CD4-positive, CD25-positive, alpha-beta regulatory T cell (primary cell): ENCODE results near the gene TAF11. TPM values are rescaled to one million over a fixed set of nuclear protein-coding genes. Genes with fewer than 3 reads are reported as not detected.
"Not testable (repeated sequence)": the region's sequence is repeated elsewhere in the genome, so short reads cannot be mapped to it uniquely, and the experiment has no call there.

Experiments used
- ATAC-seq, 2 donors: fragments of 150-1000 bp; cut with Tn5 transposase; one replicate each; pipeline ENCODE4 v1.10.0; 2021; ENCODE audit warnings: low read depth in 2 of 2, moderate number of reproducible peaks in 2 of 2, moderate library complexity in 1 of 2
- DNase-seq, 3 donors: peaks; one replicate each; pipeline versions ENCODE4 v3.0.0 to v3.0.0-alpha.2; 2012 to 2022; ENCODE audit warnings: mixed read lengths in 1 of 3
- H3K27ac ChIP-seq: one replicate; pipeline ENCODE4 v1.7.0; 2013; ENCODE audit warnings: mild to moderate bottlenecking, low read length; ENCODE audit not compliant: insufficient read depth, poor library complexity, severe bottlenecking
- H3K27me3 ChIP-seq: one replicate; pipeline ENCODE4 v1.7.0; 2013; ENCODE audit warnings: low read length; ENCODE audit not compliant: control insufficient read depth, insufficient read depth
- H3K36me3 ChIP-seq: one replicate; pipeline ENCODE4 v1.7.0; 2013; ENCODE audit warnings: mild to moderate bottlenecking, low read length, moderate library complexity; ENCODE audit not compliant: control insufficient read depth, insufficient read depth
- H3K4me1 ChIP-seq: 2 replicates; pipeline ENCODE4 v1.7.0; 2013; ENCODE audit warnings: mild to moderate bottlenecking, low read length; ENCODE audit not compliant: insufficient read depth, control insufficient read depth, poor library complexity, severe bottlenecking
- H3K4me3 ChIP-seq: one replicate; pipeline ENCODE4 v1.7.0; 2013; ENCODE audit warnings: low read depth, mild to moderate bottlenecking, low read length, moderate library complexity
- H3K9me3 ChIP-seq, 2 experiments: 1 replicate in 1 of 2; 2 replicates in 1 of 2; pipeline ENCODE4 v1.7.0; 2013; ENCODE audit warnings: low read length in 2 of 2, mild to moderate bottlenecking in 1 of 2, moderate library complexity in 1 of 2; ENCODE audit not compliant: control insufficient read depth in 2 of 2
- H3K27ac Mint-ChIP-seq, 3 donors: one replicate each; pipeline ENCODE4 v1.8.0; 2020 to 2022; ENCODE audit warnings: mild to moderate bottlenecking in 3 of 3, mixed read lengths in 3 of 3, moderate library complexity in 2 of 3
- H3K27me3 Mint-ChIP-seq: one replicate; pipeline ENCODE4 v1.8.0; 2022; ENCODE audit warnings: mild to moderate bottlenecking, mixed read lengths
- H3K36me3 Mint-ChIP-seq: one replicate; pipeline ENCODE4 v1.8.0; 2020; ENCODE audit warnings: mixed read lengths
- H3K4me1 Mint-ChIP-seq, 4 donors: one replicate each; pipeline ENCODE4 v1.8.0; 2020 to 2022; ENCODE audit warnings: mixed read lengths in 4 of 4, mild to moderate bottlenecking in 1 of 4
- H3K4me3 Mint-ChIP-seq, 4 donors: one replicate each; pipeline ENCODE4 v1.8.0; 2020 to 2022; ENCODE audit warnings: mild to moderate bottlenecking in 4 of 4, mixed read lengths in 4 of 4, moderate library complexity in 3 of 4
- H3K9me3 Mint-ChIP-seq, 7 donors: one replicate each; pipeline ENCODE4 v1.8.0; 2020 to 2022; ENCODE audit warnings: mixed read lengths in 7 of 7, mild to moderate bottlenecking in 3 of 7, moderate library complexity in 2 of 7
- polyA plus RNA-seq, 4 donors: library from polyadenylated mRNA; unstranded; fragments of 300-500 nt; fragmentation: Illumina TruSeq; gene quantifications; one replicate each; pipeline ENCODE4 v1.2.3, GENCODE V29; 2021
- total RNA-seq: library from RNA; stranded (reverse); gene quantifications from one replicate; pipeline ENCODE4 v1.2.3, GENCODE V29; 2022

The TAF11 gene
- total and polyA plus RNA-seq, 5 donors from 2014 or later: 16.3 to 39.1 (median 24.3) TPM

GRCh38 chr6:34864007-34864406, 23.8 kb downstream of the TAF11 start:
- no peak overlapping the region for H3K4me3 ChIP-seq
- no peaks in the 10 kb centered on the region for H3K27me3 ChIP-seq
- Mint-ChIP-seq H3K9me3 (no peaks in the 10 kb centered on the region), H3K36me3 (peaks cover 30% of the 10 kb centered on the region), H3K4me3 (no peak overlapping the region), H3K27ac (peak overlapping the region in 1 of 3 donors; percentile 38), H3K27me3 (no peaks in the 10 kb centered on the region), H3K4me1 (peaks cover 0 to 2% (median 0%) of the 10 kb centered on the region in 4 donors)
- no peak for ATAC-seq
- no peak for DNase-seq
- H3K27ac ChIP-seq: no peak overlapping the region
- H3K9me3 ChIP-seq: no peaks in the 10 kb centered on the region
- H3K4me1 ChIP-seq: no peaks in the 10 kb centered on the region
- peaks cover 24% of the 10 kb centered on the region for H3K36me3 ChIP-seq

DNA sequence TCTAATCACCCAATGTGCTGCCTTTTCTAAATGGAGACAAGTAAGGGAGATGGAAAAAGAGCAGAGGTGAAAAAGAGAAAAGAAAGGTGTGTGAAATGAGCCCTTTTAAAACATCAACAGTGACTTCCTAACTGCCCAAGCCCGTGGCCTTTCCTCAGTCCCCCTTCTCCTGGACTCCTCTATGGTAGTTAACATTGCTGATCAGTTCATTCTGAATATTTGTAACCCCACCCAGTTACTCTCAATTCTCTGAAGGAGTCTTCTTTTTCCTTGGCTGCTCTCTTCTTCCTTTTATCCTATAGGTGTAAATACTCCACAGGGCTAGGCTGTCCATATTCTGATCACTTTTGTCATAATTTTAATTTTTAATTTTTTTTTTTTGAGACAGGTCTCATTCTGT, 27.1 kb downstream of the TAF11 start:
- no peaks in the 10 kb centered on the region for H3K4me1 ChIP-seq
- peak overlapping the region in 1 of 3 donors; percentile 49 for H3K27ac Mint-ChIP-seq
- no peak for ATAC-seq
- no peaks in the 10 kb centered on the region for H3K9me3 ChIP-seq
- H3K4me1 Mint-ChIP-seq: peaks cover 0 to 2% (median 0%) of the 10 kb centered on the region in 4 donors
- no peak overlapping the region for H3K27ac ChIP-seq
- no peaks in the 10 kb centered on the region for H3K27me3 ChIP-seq
- peaks cover 46% of the 10 kb centered on the region for H3K36me3 ChIP-seq
- no peak overlapping the region for H3K4me3 ChIP-seq
- DNase-seq: no peak
- no peaks in the 10 kb centered on the region for H3K9me3 Mint-ChIP-seq
- H3K27me3 Mint-ChIP-seq: no peaks in the 10 kb centered on the region
- peaks cover 56% of the 10 kb centered on the region for H3K36me3 Mint-ChIP-seq
- no peak overlapping the region for H3K4me3 Mint-ChIP-seq

GRCh38 chr6:34859951-34860350, 27.9 kb downstream of the TAF11 start:
- ATAC-seq (no peak), DNase-seq (no peak)
- no peaks in the 10 kb centered on the region for H3K27me3 Mint-ChIP-seq
- no peak overlapping the region for H3K4me3 Mint-ChIP-seq
- Histone ChIP-seq H3K36me3 (peaks cover 49% of the 10 kb centered on the region), H3K9me3 (no peaks in the 10 kb centered on the region), H3K27ac (no peak overlapping the region), H3K27me3 (no peaks in the 10 kb centered on the region), H3K4me3 (no peak overlapping the region), H3K4me1 (no peaks in the 10 kb centered on the region)
- peaks cover 62% of the 10 kb centered on the region for H3K36me3 Mint-ChIP-seq
- H3K27ac Mint-ChIP-seq: no peak overlapping the region
- no peaks in the 10 kb centered on the region for H3K9me3 Mint-ChIP-seq
- no peaks in the 10 kb centered on the region for H3K4me1 Mint-ChIP-seq

DNA sequence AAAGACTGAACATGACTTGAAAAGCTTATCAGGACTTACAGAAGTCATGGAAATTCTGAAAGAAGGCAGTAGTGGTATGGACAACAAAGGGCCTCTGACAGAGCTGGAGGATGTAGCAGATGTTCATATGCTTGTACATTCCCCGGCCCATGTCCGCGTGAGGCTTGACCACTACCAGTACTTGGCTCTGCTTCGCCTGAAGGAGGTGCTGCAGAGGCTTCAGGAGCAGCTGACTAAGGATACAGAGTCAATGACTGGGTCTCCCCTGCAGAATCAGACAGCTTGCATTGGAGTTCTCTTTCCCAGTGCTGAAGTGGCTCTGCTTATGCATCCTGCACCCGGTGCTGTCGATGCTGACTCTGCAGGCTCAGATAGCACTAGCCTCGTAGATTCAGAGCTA, 29.2 kb downstream of the TAF11 start:
- Histone ChIP-seq H3K36me3 (peaks cover 44% of the 10 kb centered on the region), H3K4me1 (no peaks in the 10 kb centered on the region), H3K9me3 (no peaks in the 10 kb centered on the region), H3K4me3 (no peak overlapping the region), H3K27ac (no peak overlapping the region), H3K27me3 (no peaks in the 10 kb centered on the region)
- DNase-seq: no peak
- no peak overlapping the region for H3K4me3 Mint-ChIP-seq
- no peaks in the 10 kb centered on the region for H3K9me3 Mint-ChIP-seq
- H3K4me1 Mint-ChIP-seq: no peaks in the 10 kb centered on the region
- no peak overlapping the region for H3K27ac Mint-ChIP-seq
- no peak for ATAC-seq
- H3K36me3 Mint-ChIP-seq: peaks cover 61% of the 10 kb centered on the region
- H3K27me3 Mint-ChIP-seq: no peaks in the 10 kb centered on the region

- H3K4me1 ChIP-seq: no peaks in the 10 kb centered on the region
- H3K36me3 Mint-ChIP-seq: peaks cover 59% of the 10 kb centered on the region
- peaks cover 37% of the 10 kb centered on the region for H3K36me3 ChIP-seq
- no peak overlapping the region for H3K27ac ChIP-seq
- DNase-seq: no peak
- no peaks in the 10 kb centered on the region for H3K9me3 ChIP-seq
- ATAC-seq: no peak
- no peak overlapping the region for H3K27ac Mint-ChIP-seq
- no peak overlapping the region for H3K4me3 ChIP-seq
- no peaks in the 10 kb centered on the region for H3K27me3 ChIP-seq
- H3K27me3 Mint-ChIP-seq: no peaks in the 10 kb centered on the region
- peaks cover 0 to 5% (median 0%) of the 10 kb centered on the region in 4 donors for H3K4me1 Mint-ChIP-seq
- no peaks in the 10 kb centered on the region for H3K9me3 Mint-ChIP-seq
- H3K4me3 Mint-ChIP-seq: no peak overlapping the region
Measured at GRCh38 chr6:34855463-34855862, 32.4 kb downstream of the TAF11 start.

DNA sequence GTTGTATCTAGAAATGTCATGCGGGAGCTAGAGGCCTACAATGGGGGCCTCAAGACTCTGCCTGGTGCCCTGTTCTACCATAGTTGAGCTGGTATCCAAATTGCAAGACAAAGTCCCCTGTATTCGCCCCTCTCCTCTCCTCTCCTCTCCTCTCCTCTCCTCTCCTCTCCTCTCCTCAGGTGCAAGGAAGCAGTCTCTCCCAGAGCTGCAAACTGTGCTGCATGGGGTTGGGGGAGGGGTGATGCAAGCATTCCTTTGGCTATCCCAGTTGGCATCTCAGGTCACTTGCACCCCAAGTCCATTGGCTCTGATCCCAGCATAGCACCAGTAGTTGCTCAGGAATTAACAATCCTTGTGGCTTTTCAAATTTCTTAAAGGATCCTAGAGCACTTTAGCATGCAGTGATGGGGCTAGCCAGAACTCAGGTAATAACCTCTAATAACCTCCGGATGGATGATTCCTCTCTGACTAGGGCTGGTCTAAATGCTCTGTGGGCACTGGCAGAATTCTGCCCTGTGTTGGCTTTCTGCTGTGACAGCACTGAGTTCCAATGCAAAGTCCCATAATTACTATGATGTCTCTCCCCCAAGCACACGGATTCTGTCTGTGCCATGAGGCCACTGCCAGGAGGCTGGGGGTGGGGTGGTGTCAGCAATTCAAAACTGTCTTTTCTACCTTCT, 35.3 kb downstream of the TAF11 start:
- H3K4me3 Mint-ChIP-seq: no peak overlapping the region
- H3K4me1 Mint-ChIP-seq: peaks cover 0 to 9% (median under 1%) of the 10 kb centered on the region in 4 donors
- H3K36me3 Mint-ChIP-seq: peaks cover 46% of the 10 kb centered on the region
- peaks cover 20% of the 10 kb centered on the region for H3K36me3 ChIP-seq
- H3K9me3 ChIP-seq: no peaks in the 10 kb centered on the region
- no peak overlapping the region for H3K4me3 ChIP-seq
- H3K27me3 ChIP-seq: no peaks in the 10 kb centered on the region
- H3K9me3 Mint-ChIP-seq: peaks cover 0 to 2% (median 0%) of the 10 kb centered on the region in 7 donors
- no peaks in the 10 kb centered on the region for H3K27me3 Mint-ChIP-seq
- ATAC-seq: no peak
- H3K4me1 ChIP-seq: no peaks in the 10 kb centered on the region
- peak overlapping the region in 2 of 3 donors; percentile 56 to 64 for H3K27ac Mint-ChIP-seq
- H3K27ac ChIP-seq: no peak overlapping the region
- DNase-seq: no peak

DNA sequence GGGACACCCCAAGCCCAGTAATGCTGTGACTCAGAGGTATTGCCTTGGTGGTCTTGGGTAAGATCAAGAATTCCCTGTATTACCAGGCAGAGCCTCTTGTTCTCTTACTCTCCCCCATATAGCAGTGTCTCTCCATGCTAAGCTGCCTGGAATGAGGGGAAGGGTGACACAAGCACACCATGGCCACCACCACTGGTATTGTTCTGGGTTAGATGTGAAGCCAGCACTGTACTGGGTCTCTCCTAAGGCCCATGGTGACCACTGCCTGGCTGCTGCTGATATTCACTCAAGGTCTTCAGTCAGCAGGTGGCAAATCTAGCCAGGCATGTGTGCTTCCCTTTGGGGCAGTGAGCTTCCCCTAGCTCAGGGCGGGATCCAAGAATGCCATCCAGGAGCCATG, 36.5 kb downstream of the TAF11 start:
- ATAC-seq: no peak

GRCh38 chr6:34849066-34849465, 38.8 kb downstream of the TAF11 start:
- not testable (repeated sequence) for ATAC-seq, H3K27me3 ChIP-seq, H3K9me3 Mint-ChIP-seq, H3K4me1 ChIP-seq, DNase-seq, H3K27ac ChIP-seq, H3K4me3 ChIP-seq, H3K36me3 ChIP-seq, H3K9me3 ChIP-seq, H3K27me3 Mint-ChIP-seq, H3K4me3 Mint-ChIP-seq, H3K27ac Mint-ChIP-seq
- Mint-ChIP-seq H3K4me1 (peaks cover 0 to 13% (median 5%) of the 10 kb centered on the region in 4 donors), H3K36me3 (peaks cover 39% of the 10 kb centered on the region)

More for the DNA sequence above, 36.5 kb downstream of the TAF11 start:
- Mint-ChIP-seq H3K9me3 (peaks cover 0 to 2% (median 0%) of the 10 kb centered on the region in 7 donors), H3K27me3 (no peaks in the 10 kb centered on the region), H3K27ac (no peak overlapping the region), H3K4me1 (peaks cover 0 to 10% (median 4%) of the 10 kb centered on the region in 4 donors), H3K36me3 (peaks cover 46% of the 10 kb centered on the region), H3K4me3 (no peak overlapping the region)
- H3K36me3 ChIP-seq: peaks cover 8% of the 10 kb centered on the region
- no peaks in the 10 kb centered on the region for H3K9me3 ChIP-seq
- H3K27me3 ChIP-seq: no peaks in the 10 kb centered on the region
- no peak overlapping the region for H3K27ac ChIP-seq
- no peak for DNase-seq
- no peak overlapping the region for H3K4me3 ChIP-seq
- H3K4me1 ChIP-seq: no peaks in the 10 kb centered on the region
